Smooth muscle cell (in vitro differentiated cells): ENCODE measurements around the gene DNALI1. TPM values are rescaled to one million over a fixed set of nuclear protein-coding genes. Genes with fewer than 3 reads are reported as not detected.
"Not testable (repeated sequence)": the region's sequence is repeated elsewhere in the genome, so short reads cannot be mapped to it uniquely, and the experiment has no call there.

Experiments used
- DNase-seq: peaks from one replicate; lab custom pipeline; 2025; ENCODE audit not compliant: unreplicated experiment; lab: John Stamatoyannopoulos, UW
- H2AFZ ChIP-seq: fragments of 200-600 bp; sonication (generic); 2 replicates; pipeline ENCODE4 v1.6.0; 2016; ENCODE audit warnings: antibody characterized with exemption, low read depth, mild to moderate bottlenecking
- H3F3A ChIP-seq: fragments of 200-600 bp; sonication (generic); 2 replicates; pipeline ENCODE4 v1.6.0; 2017; ENCODE audit warnings: antibody characterized with exemption, low read depth
- H3K27ac ChIP-seq: fragments of 200-600 bp; sonication (generic); 2 replicates; pipeline ENCODE4 v1.5.1; 2016; ENCODE audit warnings: low read depth, mild to moderate bottlenecking
- H3K27me3 ChIP-seq: fragments of 200-600 bp; sonication (generic); 2 replicates; pipeline ENCODE4 v1.6.1; 2016; ENCODE audit warnings: low read depth, mild to moderate bottlenecking
- H3K36me3 ChIP-seq: fragments of 200-600 bp; sonication (generic); 2 replicates; pipeline ENCODE4 v1.5.1; 2016; ENCODE audit warnings: low read depth
- H3K4me1 ChIP-seq: fragments of 200-600 bp; sonication (generic); 2 replicates; pipeline ENCODE4 v1.5.1; 2016; ENCODE audit warnings: low read depth
- H3K4me2 ChIP-seq: fragments of 200-600 bp; sonication (generic); 2 replicates; pipeline ENCODE4 v1.6.0; 2016; ENCODE audit warnings: mild to moderate bottlenecking
- H3K4me3 ChIP-seq: fragments of 200-600 bp; sonication (generic); 2 replicates; pipeline ENCODE4 v1.5.1; 2016; ENCODE audit warnings: mild to moderate bottlenecking
- H3K79me2 ChIP-seq: fragments of 200-600 bp; sonication (generic); 2 replicates; pipeline ENCODE4 v1.6.0; 2016; ENCODE audit warnings: low read depth, mild to moderate bottlenecking
- H3K9ac ChIP-seq: fragments of 200-600 bp; sonication (generic); 2 replicates; pipeline ENCODE4 v1.6.0; 2016; ENCODE audit warnings: low read depth
- H3K9me3 ChIP-seq: fragments of 200-600 bp; sonication (generic); replicated peaks from 2 replicates; pipeline ENCODE4 v1.5.1; 2016; ENCODE audit warnings: low read depth
- H4K20me1 ChIP-seq: fragments of 200-600 bp; sonication (generic); 2 replicates; pipeline ENCODE4 v1.6.0; 2016; ENCODE audit warnings: low read depth
- CTCF ChIP-seq: fragments of 200-600 bp; sonication (generic); IDR thresholded peaks from 2 replicates; pipeline ENCODE4 v1.5.1; 2017; ENCODE audit warnings: borderline replicate concordance, mild to moderate bottlenecking, antibody characterized with exemption; ENCODE audit not compliant: insufficient read depth, poor library complexity, severe bottlenecking
- WGBS: methylation state at CpG from one replicate; pipeline ENCODE4 v1.1.7; 2016; ENCODE audit warnings: low lambda C conversion rate; 5-methylcytosine and 5-hydroxymethylcytosine counted together
- polyA plus RNA-seq: library from polyadenylated mRNA; unstranded; fragments of >200 nt; fragmentation: Nextera tagmentation; extraction: Ambion mirVana; gene quantifications from 2 replicates; pipeline ENCODE4 v1.2.1, GENCODE V29; 2016
- total RNA-seq: library from RNA; depleted of rRNA; stranded (reverse); fragments of >200 nt; gene quantifications from 2 replicates; pipeline ENCODE4 v1.2.3, GENCODE V29; 2014

Gene DNALI1
- total and polyA plus RNA-seq, 2 experiments from 2014 or later: 7.2 to 8.4 TPM

GRCh38 chr1:37537378-37537777 is 19.4 kb upstream of the DNALI1 start:
- no peaks in the 10 kb centered on the region for H3F3A ChIP-seq
- H3K27ac ChIP-seq: no peak overlapping the region
- no peak overlapping the region for H3K4me2 ChIP-seq
- H4K20me1 ChIP-seq: peaks cover 12% of the 10 kb centered on the region
- TF ChIP-seq CTCF: no peak
- H3K9me3 ChIP-seq: no peaks in the 10 kb centered on the region
- H3K4me1 ChIP-seq: no peaks in the 10 kb centered on the region
- H3K79me2 ChIP-seq: no peaks in the 10 kb centered on the region
- H3K4me3 ChIP-seq: no peak overlapping the region
- H3K36me3 ChIP-seq: peaks cover 11% of the 10 kb centered on the region
- DNase-seq: no peak
- H3K9ac ChIP-seq: no peak overlapping the region
- H3K27me3 ChIP-seq: no peaks in the 10 kb centered on the region
- WGBS: 90% methylated on average over 2 of the region's 2 CpGs
- H2AFZ ChIP-seq: no peak overlapping the region

- H3K27me3 ChIP-seq, H3K9me3 ChIP-seq, H3K9ac ChIP-seq, H3F3A ChIP-seq, H3K4me1 ChIP-seq, H2AFZ ChIP-seq, DNase-seq, H3K4me3 ChIP-seq, H3K27ac ChIP-seq, H3K79me2 ChIP-seq, H3K4me2 ChIP-seq: not testable (repeated sequence)
- H4K20me1 ChIP-seq: peaks cover 28% of the 10 kb centered on the region
- 97% methylated on average over 10 of the region's 10 CpGs for WGBS
- H3K36me3 ChIP-seq: peaks cover 11% of the 10 kb centered on the region
Observed at GRCh38 chr1:37539154-37539553, 17.6 kb upstream of the DNALI1 start.

GRCh38 chr1:37540036-37540785 is 16.5 kb upstream of the DNALI1 start:
- no peak overlapping the region for H3K9ac ChIP-seq
- 98% methylated on average over 24 of the region's 30 CpGs for WGBS

GRCh38 chr1:37544530-37544929 is 12.2 kb upstream of the DNALI1 start:
- Histone ChIP-seq H3K79me2 (peaks cover 3% of the 10 kb centered on the region), H3K27me3 (no peaks in the 10 kb centered on the region), H4K20me1 (peaks cover 35% of the 10 kb centered on the region), H3K4me1 (no peaks in the 10 kb centered on the region), H3K36me3 (peaks cover 4% of the 10 kb centered on the region), H3K9me3 (no peaks in the 10 kb centered on the region), H3K27ac (no peak overlapping the region), H3K4me3 (no peak overlapping the region), H2AFZ (no peak overlapping the region), H3K9ac (no peak overlapping the region), H3F3A (no peaks in the 10 kb centered on the region), H3K4me2 (no peak overlapping the region)
- no peak for DNase-seq
- over 99% methylated on average over 21 of the region's 21 CpGs for WGBS
- no peak for TF ChIP-seq CTCF

More at GRCh38 chr1:37540036-37540785, 16.5 kb upstream of the DNALI1 start:
- Histone ChIP-seq H2AFZ (no peak overlapping the region), H3K79me2 (no peaks in the 10 kb centered on the region), H3K4me2 (no peak overlapping the region), H3K9me3 (no peaks in the 10 kb centered on the region), H3K27ac (no peak overlapping the region), H4K20me1 (peaks cover 28% of the 10 kb centered on the region), H3F3A (no peaks in the 10 kb centered on the region), H3K4me3 (no peak overlapping the region), H3K36me3 (peaks cover 11% of the 10 kb centered on the region), H3K4me1 (no peaks in the 10 kb centered on the region), H3K27me3 (no peaks in the 10 kb centered on the region)
- no peak for TF ChIP-seq CTCF
- DNase-seq: no peak
